ENCODE measurements around the gene ZNF611. TPM values are rescaled to one million over a fixed set of nuclear protein-coding genes. Genes with fewer than 3 reads are reported as not detected.
"Not testable (repeated sequence)": the region's sequence is repeated elsewhere in the genome, so short reads cannot be mapped to it uniquely, and the experiment has no call there.

The ZNF611 gene
- total and polyA plus RNA-seq, 9 donors, result 5.9 to 21.5 (median 16.2) TPM

DNA sequence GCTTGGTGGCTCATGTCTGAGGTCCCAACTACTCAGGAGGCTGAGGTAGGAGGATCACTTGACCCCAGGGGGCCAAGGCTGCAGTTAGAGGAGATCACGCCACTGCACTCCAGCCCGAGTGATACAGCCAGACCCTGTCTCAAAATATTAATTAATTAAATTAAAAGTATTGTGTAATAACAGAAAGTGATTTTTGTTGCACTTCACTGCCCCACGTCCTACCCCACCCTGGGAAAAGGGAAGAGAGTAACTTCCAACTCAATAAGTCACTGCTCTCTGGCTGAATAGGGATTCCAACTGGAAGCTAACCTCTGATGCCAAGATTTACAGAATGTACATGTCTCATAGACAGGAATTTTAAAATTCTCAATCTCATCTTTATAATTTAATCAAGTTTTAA lies 47.2 kb downstream of the ZNF611 start:
- WGBS, 3 donors, result 86 to 93% (median 90%) methylated on average over 3 of the region's 3 CpGs
- H3K36me3 ChIP-seq, result no peaks in the 10 kb centered on the region
- H3K27ac ChIP-seq, result no peak overlapping the region
- no peak for DNase-seq
- peaks cover 3% of the 10 kb centered on the region for H3K4me1 ChIP-seq (ENCODE audit: insufficient read depth)
- intact Hi-C loops (cut with DNase I), result no loop called here
- no peaks in the 10 kb centered on the region for H3K9me3 ChIP-seq
- no peaks in the 10 kb centered on the region for H3K27me3 ChIP-seq
- no peak overlapping the region for H3K4me3 ChIP-seq
- TF ChIP-seq POLR2A (IDR thresholded peaks at IDR 0.05), result no peak
- TF ChIP-seq EP300 (IDR thresholded peaks at IDR 0.05), result no peak
- TF ChIP-seq, protein P1, sequence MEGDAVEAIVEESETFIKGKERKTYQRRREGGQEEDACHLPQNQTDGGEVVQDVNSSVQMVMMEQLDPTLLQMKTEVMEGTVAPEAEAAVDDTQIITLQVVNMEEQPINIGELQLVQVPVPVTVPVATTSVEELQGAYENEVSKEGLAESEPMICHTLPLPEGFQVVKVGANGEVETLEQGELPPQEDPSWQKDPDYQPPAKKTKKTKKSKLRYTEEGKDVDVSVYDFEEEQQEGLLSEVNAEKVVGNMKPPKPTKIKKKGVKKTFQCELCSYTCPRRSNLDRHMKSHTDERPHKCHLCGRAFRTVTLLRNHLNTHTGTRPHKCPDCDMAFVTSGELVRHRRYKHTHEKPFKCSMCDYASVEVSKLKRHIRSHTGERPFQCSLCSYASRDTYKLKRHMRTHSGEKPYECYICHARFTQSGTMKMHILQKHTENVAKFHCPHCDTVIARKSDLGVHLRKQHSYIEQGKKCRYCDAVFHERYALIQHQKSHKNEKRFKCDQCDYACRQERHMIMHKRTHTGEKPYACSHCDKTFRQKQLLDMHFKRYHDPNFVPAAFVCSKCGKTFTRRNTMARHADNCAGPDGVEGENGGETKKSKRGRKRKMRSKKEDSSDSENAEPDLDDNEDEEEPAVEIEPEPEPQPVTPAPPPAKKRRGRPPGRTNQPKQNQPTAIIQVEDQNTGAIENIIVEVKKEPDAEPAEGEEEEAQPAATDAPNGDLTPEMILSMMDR (IDR thresholded peaks at IDR 0.05), result no peak

DNA sequence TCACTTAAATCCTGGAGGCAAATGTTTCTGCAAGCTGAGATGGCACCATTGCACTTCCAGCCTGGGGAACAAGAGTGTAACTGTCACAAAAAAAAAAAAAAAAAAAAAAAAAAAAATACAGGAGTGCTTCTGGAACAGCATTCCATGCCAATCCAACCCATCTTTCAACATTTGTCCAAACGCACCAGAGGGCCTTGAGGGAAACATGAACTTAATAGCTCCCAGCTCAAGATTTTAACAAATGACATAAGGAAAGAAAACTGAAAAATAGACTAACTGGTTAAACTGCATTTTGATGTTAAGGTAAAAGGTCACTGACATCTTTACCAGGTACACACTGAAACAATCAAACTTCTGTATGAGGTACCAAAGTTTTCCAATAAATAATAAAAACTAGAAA lies 49.0 kb downstream of the ZNF611 start:
- Histone ChIP-seq H3K27ac (no peak overlapping the region), H3K27me3 (no peaks in the 10 kb centered on the region), H3K4me1 (ENCODE audit: insufficient read depth) (peaks cover 3% of the 10 kb centered on the region), H3K4me3 (no peak overlapping the region), H3K36me3 (no peaks in the 10 kb centered on the region), H3K9me3 (no peaks in the 10 kb centered on the region)
- intact Hi-C loops (cut with DNase I), result no loop called here
- no peak for DNase-seq
- 38 to 41% (median 40%) methylated on average over 1 of the region's 1 CpG for WGBS, 3 donors
- TF ChIP-seq POLR2A (IDR thresholded peaks at IDR 0.05) (no peak), EP300 (IDR thresholded peaks at IDR 0.05) (no peak)
- TF ChIP-seq, protein P1 (IDR thresholded peaks at IDR 0.05), result no peak

DNA sequence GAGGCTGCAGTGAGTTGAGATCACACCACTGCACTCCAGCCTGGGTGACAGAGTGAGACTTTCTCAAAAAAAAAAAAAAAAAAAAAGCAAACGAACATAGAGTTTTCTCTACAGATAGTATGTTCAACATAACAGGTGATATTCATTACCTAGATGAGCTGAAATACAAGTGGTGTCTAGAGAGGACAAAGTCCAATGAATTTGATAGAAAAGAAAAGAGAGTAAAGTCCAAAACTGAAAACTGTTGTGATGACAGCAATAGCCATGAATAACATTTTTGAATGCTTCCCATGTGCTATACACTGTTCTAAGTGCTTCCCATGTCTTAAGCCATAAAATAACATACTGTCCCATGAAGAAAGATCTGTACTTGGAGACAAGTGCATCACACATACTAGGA lies 53.6 kb downstream of the ZNF611 start:
- intact Hi-C loops (cut with DNase I), result not testable (repeated sequence)
- 60 to 67% (median 67%) methylated on average over 1 of the region's 1 CpG for WGBS, 3 donors

DNA sequence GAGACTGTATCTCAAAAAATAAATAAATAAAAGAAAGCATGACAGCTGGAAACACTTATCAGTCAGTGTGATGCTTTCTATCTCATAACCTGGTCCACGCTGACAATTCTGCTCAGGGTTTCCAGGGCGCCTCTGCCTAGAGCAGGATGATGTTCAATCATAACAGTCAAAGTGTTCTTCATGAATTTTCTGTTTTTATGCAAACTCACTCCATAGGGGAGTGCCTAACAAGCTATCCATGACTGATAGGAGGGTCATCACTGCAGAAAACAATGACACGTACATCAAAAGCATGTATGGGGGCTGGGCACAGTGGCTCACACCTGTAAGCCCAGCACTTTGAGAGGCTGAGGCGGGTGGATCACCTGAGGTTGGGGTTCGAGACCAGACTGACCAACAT lies 55.2 kb downstream of the ZNF611 start:
- Histone ChIP-seq H3K27me3 (no peaks in the 10 kb centered on the region), H3K4me3 (no peak overlapping the region), H3K9me3 (no peaks in the 10 kb centered on the region), H3K27ac (no peak overlapping the region), H3K4me1 (ENCODE audit: insufficient read depth) (no peaks in the 10 kb centered on the region), H3K36me3 (no peaks in the 10 kb centered on the region)
- DNase-seq, result no peak
- 93 to 95% (median 93%) methylated on average over 5 of the region's 5 CpGs for WGBS, 3 donors
- intact Hi-C loops (cut with DNase I), result no loop called here
- no peak for TF ChIP-seq POLR2A (IDR thresholded peaks at IDR 0.05)
- TF ChIP-seq, protein P1 (IDR thresholded peaks at IDR 0.05), result no peak
- no peak for TF ChIP-seq EP300 (IDR thresholded peaks at IDR 0.05)

More for the DNA sequence above, 53.6 kb downstream of the ZNF611 start:
- not testable (repeated sequence) for DNase-seq; H3K27me3 ChIP-seq; H3K9me3 ChIP-seq; H3K36me3 ChIP-seq; H3K4me1 ChIP-seq (ENCODE audit: insufficient read depth); H3K4me3 ChIP-seq; H3K27ac ChIP-seq

DNA sequence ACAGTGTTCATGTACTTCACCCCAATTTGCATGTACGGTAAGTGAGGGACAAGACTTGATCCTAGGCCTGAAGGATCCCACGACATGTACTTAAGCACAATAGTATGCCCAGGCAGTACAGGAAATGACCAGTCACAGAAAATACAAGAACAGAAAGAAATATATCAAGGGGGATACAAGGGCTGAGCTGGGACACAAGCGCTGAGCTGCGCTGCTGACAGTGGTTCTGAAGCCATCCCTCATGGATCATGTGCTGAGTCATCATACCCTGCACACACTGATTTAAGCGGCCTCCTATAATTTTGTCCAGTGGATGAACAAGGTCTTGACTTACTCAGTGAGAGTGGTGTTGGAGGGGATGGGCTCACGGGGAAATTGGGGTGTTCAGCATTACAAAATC lies 59.6 kb downstream of the ZNF611 start:
- intact Hi-C loops (cut with DNase I); H3K9me3 ChIP-seq; H3K27me3 ChIP-seq; H3K4me1 ChIP-seq (ENCODE audit: insufficient read depth); H3K4me3 ChIP-seq; H3K27ac ChIP-seq; DNase-seq; H3K36me3 ChIP-seq: not testable (repeated sequence)
- 92 to 96% (median 96%) methylated on average over 6 of the region's 6 CpGs for WGBS, 3 donors

DNA sequence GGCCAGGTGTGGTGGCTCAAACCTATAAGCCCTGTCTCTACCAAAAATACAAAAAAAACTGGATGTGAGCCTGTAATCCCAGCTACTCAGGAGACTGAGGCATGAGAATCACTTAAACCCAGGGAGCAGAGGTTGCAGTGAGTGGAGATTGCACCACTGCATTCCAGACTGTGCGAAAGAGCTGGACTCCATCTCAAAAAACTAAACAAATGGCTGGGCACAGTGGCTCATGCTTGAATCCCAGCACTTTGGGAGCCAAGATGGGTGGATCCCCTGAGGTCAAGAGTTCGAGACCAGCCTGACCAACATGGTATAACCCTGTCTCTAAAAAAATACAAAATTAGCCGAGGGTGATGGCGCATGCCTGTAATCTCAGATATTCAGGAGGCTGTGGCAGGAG lies 61.8 kb downstream of the ZNF611 start:
- DNase-seq, result no peak
- intact Hi-C loops (cut with DNase I), result no loop called here
- 80 to 85% (median 85%) methylated on average over 4 of the region's 4 CpGs for WGBS, 3 donors
- Histone ChIP-seq H3K4me1 (ENCODE audit: insufficient read depth) (no peaks in the 10 kb centered on the region), H3K27me3 (no peaks in the 10 kb centered on the region), H3K9me3 (no peaks in the 10 kb centered on the region), H3K4me3 (no peak overlapping the region), H3K36me3 (no peaks in the 10 kb centered on the region), H3K27ac (no peak overlapping the region)
- no peak for TF ChIP-seq POLR2A (IDR thresholded peaks at IDR 0.05)

All from ovary (tissue), 9 donors.